MCF 10A (cell line): ENCODE measurements around the gene DHRS2. TPM values are rescaled to one million over a fixed set of nuclear protein-coding genes. Genes with fewer than 3 reads are reported as not detected.
"Not testable (repeated sequence)": the region's sequence is repeated elsewhere in the genome, so short reads cannot be mapped to it uniquely, and the experiment has no call there.

ENCODE experiments used
- BruUV-seq: library from RNA; stranded (reverse); fragments of 400-500 nt; replicated peaks from 2 replicates; lab custom pipeline; 2021; lab: Mats Ljungman, UMichigan
- CTCF ChIA-PET: fragments of 300-600 bp; sonication (Branson Sonifier 250); formaldehyde crosslinking; extraction: SDS; loops from one replicate; lab custom pipeline; 2021; ENCODE audit warnings: antibody characterized with exemption, inconsistent platforms; lab: Yijun Ruan, JAX
- POLR2A ChIA-PET: fragments of 300-600, 350-650 bp; sonication (Branson Sonifier 250); formaldehyde crosslinking; extraction: SDS; loops from one replicate; lab custom pipeline; 2020; ENCODE audit warnings: antibody characterized with exemption, inconsistent platforms; lab: Yijun Ruan, JAX
- DNase-seq: peaks from one replicate; pipeline ENCODE4 v3.0.0-alpha.2; 2018; ENCODE audit not compliant: unreplicated experiment
- H3K27ac Mint-ChIP-seq: one replicate; pipeline ENCODE4 v1.8.0; 2022; ENCODE audit warnings: mild to moderate bottlenecking, low read depth, mixed read lengths; ENCODE audit not compliant: unreplicated experiment
- H3K27me3 Mint-ChIP-seq: one replicate; pipeline ENCODE4 v1.8.0; 2022; ENCODE audit warnings: mixed read lengths; ENCODE audit not compliant: insufficient read depth, unreplicated experiment
- H3K36me3 Mint-ChIP-seq: one replicate; pipeline ENCODE4 v1.8.0; 2022; ENCODE audit warnings: mild to moderate bottlenecking, moderate library complexity, mixed read lengths; ENCODE audit not compliant: insufficient read depth, unreplicated experiment
- H3K4me1 Mint-ChIP-seq: one replicate; pipeline ENCODE4 v1.8.0; 2022; ENCODE audit warnings: mixed read lengths; ENCODE audit not compliant: insufficient read depth, unreplicated experiment
- H3K4me3 Mint-ChIP-seq: one replicate; pipeline ENCODE4 v1.8.0; 2022; ENCODE audit warnings: mild to moderate bottlenecking, moderate library complexity, mixed read lengths; ENCODE audit not compliant: unreplicated experiment
- H3K9me3 Mint-ChIP-seq: one replicate; pipeline ENCODE4 v1.8.0; 2022; ENCODE audit warnings: mixed read lengths; ENCODE audit not compliant: unreplicated experiment
- CTCF ChIP-seq: fragments of 200-600 bp; IDR thresholded peaks from one replicate; pipeline ENCODE4 v1.8.0; 2022; ENCODE audit warnings: antibody characterized with exemption, mild to moderate bottlenecking; ENCODE audit not compliant: unreplicated experiment
- intact Hi-C: fragments of 100-400 bp; cut with micrococcal nuclease; formaldehyde crosslinking; loops from 2 replicates; pipeline ENCODE4 v1.14.1; 2022
- total RNA-seq: library from RNA; stranded (reverse); gene quantifications from 2 replicates; pipeline ENCODE4 v1.2.3, GENCODE V29; 2022

Gene DHRS2
- total RNA-seq, 1 experiment from 2014 or later, result 1.1 TPM

GRCh38 chr14:23609001-23609400 is 27.2 kb upstream of the DHRS2 start:
- H3K27me3 Mint-ChIP-seq, result peaks cover 37% of the 10 kb centered on the region
- BruUV-seq, result no TSS peak

GRCh38 chr14:23609411-23610089 is 26.6 kb upstream of the DHRS2 start:
- H3K27ac Mint-ChIP-seq, DNase-seq, H3K4me1 Mint-ChIP-seq, H3K4me3 Mint-ChIP-seq, POLR2A ChIA-PET, intact Hi-C loops, BruUV-seq, H3K36me3 Mint-ChIP-seq, H3K9me3 Mint-ChIP-seq: not testable (repeated sequence)
- CTCF ChIA-PET, result interaction anchor here (1.0 kb wide), 1 partner anchor 222 kb away, joined by 3 read pairs; no protein-coding TSS in a partner anchor
- peaks cover 43% of the 10 kb centered on the region for H3K27me3 Mint-ChIP-seq

More at GRCh38 chr14:23609001-23609400, 27.2 kb upstream of the DHRS2 start:
- H3K9me3 Mint-ChIP-seq, result no peaks in the 10 kb centered on the region
- no peaks in the 10 kb centered on the region for H3K4me1 Mint-ChIP-seq
- H3K27ac Mint-ChIP-seq, result no peak overlapping the region
- POLR2A ChIA-PET, result no interaction called here
- CTCF ChIA-PET, result no interaction called here
- H3K4me3 Mint-ChIP-seq, result no peak overlapping the region
- TF ChIP-seq CTCF, result no peak
- intact Hi-C loops, result no loop called here
- H3K36me3 Mint-ChIP-seq, result no peaks in the 10 kb centered on the region
- DNase-seq, result no peak

- Mint-ChIP-seq H3K9me3 (no peaks in the 10 kb centered on the region), H3K27ac (no peak overlapping the region), H3K36me3 (no peaks in the 10 kb centered on the region), H3K4me1 (no peaks in the 10 kb centered on the region), H3K27me3 (peaks cover 46% of the 10 kb centered on the region), H3K4me3 (no peak overlapping the region)
- no peak for DNase-seq
- ChIA-PET POLR2A (interaction anchor here (0.7 kb wide), 1 partner anchor 192 kb away, joined by 3 read pairs; no protein-coding TSS in a partner anchor), CTCF (interaction anchor here (0.9 to 3.9 kb wide), 3 partner anchors 20 to 222 kb away, joined by 3 to 19 read pairs (median 3); no protein-coding TSS in a partner anchor)
- no peak for TF ChIP-seq CTCF
- intact Hi-C loops, result no loop called here
- no TSS peak for BruUV-seq
These were observed 25.9 kb upstream of the DHRS2 start for GRCh38 chr14:23610090-23610814.

- POLR2A ChIA-PET, result interaction anchor here (0.7 kb wide), 1 partner anchor 192 kb away, joined by 3 read pairs; no protein-coding TSS in a partner anchor
- Mint-ChIP-seq H3K27me3 (peaks cover 46% of the 10 kb centered on the region), H3K4me3 (no peak overlapping the region), H3K36me3 (no peaks in the 10 kb centered on the region), H3K4me1 (no peaks in the 10 kb centered on the region), H3K9me3 (no peaks in the 10 kb centered on the region), H3K27ac (no peak overlapping the region)
- no peak for DNase-seq
- TF ChIP-seq CTCF, result no peak
- intact Hi-C loops, result no loop called here
- no TSS peak for BruUV-seq
- CTCF ChIA-PET, result interaction anchor here (0.9 to 3.9 kb wide), 4 partner anchors 20 to 22 kb away, joined by 3 to 19 read pairs (median 6); no protein-coding TSS in a partner anchor
These were observed 25.3 kb upstream of the DHRS2 start for GRCh38 chr14:23610815-23611289.
